Measurements from ENCODE around the gene TMEFF1.

- TF ChIP-seq CTCF (IDR thresholded peaks at IDR 0.05): no peak
- no peak for TF ChIP-seq POLR2A (IDR thresholded peaks at IDR 0.05)
Observed at GRCh38 chr9:100466171-100466828, 6.6 kb upstream of the TMEFF1 start.

Measured in right lobe of liver (tissue), 4 donors.